Activated CD8-positive, alpha-beta memory T cell treated with anti-CD3 and anti-CD28 coated beads, Interleukin-2, amount 50 U/mL, for 24 hours (primary cell): Measurements from ENCODE around the gene RNF157.
A peak's percentile ranks its signal among the peaks of the same experiment; 100 is the strongest.

Experiments used
- DNase-seq: peaks from one replicate; pipeline ENCODE4 v3.0.0-alpha.2; 2020; ENCODE audit errors: extremely low read depth

Gene RNF157

DNA sequence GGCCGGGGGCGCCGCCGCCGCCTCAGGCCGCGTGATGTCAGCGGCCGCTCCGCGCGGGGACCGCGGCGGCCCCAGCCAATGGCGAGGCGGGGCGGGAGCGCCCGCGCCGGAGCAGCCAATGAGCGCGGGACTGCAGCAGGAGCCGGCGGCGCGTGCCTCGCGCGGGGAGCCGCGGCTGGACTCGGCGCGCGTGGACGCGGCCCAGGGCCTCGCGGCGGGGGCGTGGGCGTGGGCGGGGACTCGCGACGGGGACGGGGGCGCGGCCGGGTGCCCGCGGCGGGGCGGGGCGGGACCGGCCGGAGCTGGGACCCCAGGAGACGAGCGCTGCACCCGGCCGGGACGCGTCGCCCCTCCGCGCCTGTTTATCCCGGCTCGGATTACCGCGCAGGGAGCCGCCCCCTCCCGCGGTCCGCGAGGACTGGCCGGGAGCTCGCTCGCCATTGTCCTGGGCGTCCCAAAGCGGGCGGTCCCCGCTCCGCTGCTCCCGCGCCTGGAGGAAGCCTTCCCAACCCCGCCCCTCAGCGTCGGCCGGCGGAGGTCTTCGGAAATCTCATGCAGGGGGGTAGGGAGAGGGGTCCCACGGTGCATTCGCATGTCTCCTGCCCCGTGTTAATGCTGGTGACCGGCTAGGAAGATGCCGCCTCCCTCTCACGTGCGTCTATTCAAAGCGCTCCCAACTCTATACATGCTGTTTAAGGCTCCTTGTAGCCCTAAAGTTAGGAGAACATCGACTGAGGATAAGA lies at the start of gene RNF157:
RNF157 (minus strand) TSS at position 33 of the 743 bp plus-strand sequence. CDS start 253 bp downstream, outside the sequence.
- DNase-seq = no peak

- no peak for DNase-seq
These were observed 41.5 kb upstream of the RNF157 start for GRCh38 chr17:76281573-76282371.

GRCh38 chr17:76280650-76281049 lies 40.4 kb upstream of the RNF157 start:
- no peak for DNase-seq

DNA sequence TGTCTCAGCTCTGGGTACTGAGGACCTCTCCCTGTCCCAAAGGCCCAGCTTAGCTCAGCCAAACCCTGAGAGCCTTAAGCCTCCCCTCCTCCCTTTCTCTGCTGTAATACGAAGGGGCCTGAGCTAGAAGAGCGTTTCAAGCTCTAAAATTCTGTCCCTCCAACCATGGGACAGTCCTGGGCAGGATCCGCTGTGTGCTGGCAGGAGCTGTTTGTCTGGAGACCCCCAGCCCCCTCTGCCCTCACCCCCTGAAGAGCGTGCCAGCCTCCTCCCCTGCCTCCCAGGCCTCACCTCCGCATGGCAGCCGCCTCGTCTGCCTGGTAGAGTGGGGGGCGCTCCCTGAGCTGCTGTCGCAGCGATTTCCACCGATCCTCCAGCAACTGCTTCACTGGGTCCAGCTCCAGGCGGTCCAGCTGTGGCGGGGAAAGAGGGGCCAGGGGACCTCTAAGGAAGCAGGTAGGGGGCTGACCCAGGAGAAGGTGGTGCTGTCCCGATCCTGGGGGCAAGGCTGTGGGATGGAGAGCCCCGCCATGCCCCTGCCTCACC lies 39.5 kb upstream of the RNF157 start:
- no peak for DNase-seq

DNA sequence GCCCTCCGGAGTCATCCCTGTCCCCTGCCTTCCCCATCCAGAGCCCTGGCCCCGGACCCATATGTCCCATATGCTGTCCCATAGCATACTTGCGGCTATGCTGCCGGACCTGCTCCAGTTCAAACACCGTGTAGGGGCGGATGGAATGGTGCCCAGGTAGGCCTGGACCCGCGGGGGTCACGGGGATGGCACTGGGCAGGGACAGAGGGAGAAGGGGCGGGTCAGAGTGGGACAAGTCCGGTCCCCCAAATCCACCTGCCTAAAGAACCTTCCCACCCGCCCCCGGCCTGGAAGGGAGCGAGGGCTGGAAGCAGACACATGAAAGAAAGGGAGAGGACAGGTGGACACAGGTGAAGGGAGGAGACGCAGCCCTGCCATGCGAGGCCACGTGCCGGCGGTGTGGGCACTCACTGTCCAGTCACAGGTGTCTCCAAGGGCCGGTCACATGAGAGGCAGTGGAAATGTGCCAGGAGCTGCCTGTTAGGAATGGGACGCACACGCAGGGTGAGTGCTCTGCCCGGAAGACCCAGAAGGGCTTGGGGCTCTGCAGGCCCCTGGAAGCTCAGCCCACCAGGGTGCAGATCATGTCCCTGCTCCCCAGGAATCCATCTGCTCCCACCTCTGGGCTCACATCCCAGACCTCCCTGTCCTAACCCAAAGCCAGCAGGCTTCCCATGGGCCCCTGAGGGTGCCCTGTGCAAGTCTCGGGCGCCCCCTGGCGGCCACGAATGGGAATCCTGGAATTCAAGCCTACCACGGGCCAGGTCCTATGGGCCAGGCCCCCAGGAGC lies 38.9 kb upstream of the RNF157 start:
- DNase-seq = no peak

DNA sequence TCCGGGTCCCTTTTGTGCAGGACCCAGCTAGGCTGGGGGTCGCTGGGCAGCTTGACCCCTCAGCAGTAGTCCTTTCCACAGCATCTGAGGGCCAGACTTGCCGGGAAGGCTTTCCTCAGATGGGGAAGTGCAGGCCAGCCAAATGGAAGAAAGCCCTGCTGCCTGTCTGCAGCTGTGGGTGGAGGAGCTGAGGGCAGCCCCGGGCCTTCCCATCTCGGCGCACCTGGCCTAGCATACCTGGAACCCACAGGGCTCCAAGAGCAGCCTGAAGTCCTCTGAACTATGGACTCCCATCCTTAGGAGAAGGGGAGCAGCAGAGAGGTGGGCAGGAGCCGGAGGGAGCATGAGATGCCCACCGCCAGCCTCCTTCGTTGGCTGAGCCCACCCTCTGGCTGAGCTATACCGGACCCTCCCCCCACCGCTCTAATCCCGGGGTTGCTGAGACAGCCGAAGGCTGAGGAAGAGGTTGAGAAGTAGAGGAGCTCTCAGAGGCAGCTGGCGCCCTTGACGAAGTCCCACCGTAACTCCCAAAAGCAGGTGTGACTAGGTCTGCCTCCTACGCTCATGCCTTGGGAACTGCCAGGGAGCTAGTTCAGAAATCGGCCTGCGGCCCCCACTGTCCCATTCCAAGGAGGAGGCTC lies 38.1 kb upstream of the RNF157 start:
- no peak for DNase-seq

DNA sequence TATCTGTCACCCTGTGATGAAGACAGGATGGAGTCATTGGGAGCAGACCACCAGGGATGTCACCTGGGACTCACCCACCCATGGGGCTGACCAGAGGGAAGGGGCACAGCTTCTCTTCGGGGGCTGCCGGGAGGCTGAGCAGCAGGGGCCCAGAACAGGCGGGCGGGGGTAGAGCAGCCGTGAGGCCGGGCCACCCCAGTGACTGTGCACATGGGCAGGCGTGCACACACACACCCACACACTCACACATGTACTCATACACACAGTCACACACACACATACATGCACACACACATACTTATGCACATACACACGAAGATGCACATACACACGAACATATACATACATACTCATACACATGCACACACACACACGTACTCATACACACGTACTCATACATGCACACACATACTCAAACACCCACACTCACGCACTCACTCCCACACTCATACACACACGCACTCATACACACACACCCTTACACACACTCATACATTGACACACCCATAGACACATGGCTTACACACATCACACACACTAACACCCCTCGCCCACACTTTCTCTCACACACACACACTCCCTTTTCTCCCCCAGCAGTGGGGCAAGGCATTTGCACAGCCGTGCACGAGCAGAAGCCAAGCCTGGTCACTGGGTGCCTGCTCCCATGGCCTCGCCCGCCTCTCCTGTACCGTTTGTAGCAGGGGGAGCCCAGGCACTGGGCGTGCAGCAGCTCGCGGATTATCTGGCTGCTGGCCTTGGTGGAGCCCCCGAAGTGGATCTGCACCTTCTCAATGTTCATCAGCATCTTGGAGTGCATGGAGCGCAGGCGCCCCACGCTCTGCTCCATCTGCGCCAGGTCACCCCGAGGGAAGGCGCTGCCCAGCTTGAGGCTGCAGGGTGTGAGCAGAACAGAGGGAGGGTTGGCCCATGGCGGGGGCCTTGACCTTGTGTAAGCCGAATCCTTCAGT lies 37.3 kb upstream of the RNF157 start:
- no peak for DNase-seq

- DNase-seq = no peak
These were observed 36.4 kb upstream of the RNF157 start for GRCh38 chr17:76276461-76277299.

- no peak for DNase-seq
These were observed 35.8 kb upstream of the RNF157 start for GRCh38 chr17:76276069-76276431.

GRCh38 chr17:76275382-76276068 lies 35.2 kb upstream of the RNF157 start:
- DNase-seq = no peak

DNA sequence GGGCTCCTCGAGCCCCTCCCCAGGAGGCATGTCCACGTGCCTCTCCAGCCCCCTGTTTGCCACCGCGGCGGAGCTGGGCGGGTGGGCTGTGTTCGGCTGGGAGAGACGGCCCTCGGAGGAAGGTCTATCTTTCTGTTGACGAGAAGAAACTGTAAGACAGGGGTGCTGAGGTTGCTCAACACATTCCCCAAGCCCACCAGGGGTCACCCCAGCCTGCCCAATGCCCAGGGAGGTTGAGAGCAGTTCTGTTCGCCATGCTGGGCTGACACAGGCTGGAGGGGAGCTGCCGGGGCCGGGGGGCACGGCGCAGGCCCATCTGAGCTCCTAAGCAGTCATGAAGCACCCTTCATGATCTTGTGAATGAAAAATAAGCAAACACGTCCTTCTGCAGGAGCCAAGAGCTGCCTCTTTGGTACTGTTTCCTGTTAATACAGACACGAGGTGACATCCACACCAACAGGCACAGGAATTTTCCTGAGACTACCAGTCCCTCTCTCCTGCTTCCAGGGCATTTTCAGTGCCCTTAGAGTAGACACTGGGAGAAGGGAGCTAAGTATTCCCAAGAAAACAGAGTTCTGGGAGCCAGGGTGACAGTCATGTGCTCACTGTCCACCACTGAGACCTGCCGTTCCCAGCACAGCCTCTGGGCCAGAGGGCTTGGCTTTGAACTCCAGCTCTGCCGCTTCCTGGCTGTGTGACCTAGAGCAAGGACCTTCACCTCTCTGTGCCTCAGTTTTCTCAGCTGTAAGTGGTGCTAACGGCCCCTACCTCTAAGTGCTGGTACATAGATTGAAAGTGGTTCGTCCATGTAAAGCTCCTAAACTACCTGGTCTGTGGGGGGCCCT lies 34.0 kb upstream of the RNF157 start:
- DNase-seq = no peak

DNA sequence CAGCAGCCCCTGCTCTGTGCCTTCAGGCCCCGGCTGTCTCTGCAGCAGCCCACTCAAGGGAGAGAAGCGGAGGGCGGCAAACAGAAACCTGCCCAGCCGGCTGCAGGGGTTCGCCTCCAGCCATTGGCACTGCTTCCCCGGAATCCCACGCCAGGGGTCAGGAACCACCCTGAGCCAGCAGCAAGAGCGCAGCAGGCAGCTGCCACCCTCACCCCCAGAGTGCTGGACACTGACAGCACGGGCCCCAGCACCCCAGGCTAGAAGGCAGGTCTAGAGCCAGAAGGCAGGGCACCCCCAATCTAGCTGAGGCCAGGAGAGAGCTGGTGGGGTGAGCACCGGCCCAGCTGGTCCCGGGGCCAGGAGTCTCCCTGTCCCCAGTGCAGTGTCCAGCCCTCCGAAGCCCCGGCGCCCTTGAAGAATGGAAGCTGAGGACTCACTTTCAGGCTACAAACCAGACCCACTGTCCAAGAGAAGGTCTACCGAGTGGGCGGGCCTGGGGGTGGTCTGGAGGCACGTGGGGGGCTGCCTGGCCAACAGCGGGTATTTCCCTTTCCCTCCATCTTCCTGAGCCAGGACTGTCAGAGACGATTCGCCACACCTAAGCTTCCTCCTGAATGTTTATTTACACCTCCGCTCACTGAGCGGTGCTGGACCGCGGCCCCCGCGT lies 33.3 kb upstream of the RNF157 start:
- no peak for DNase-seq

DNA sequence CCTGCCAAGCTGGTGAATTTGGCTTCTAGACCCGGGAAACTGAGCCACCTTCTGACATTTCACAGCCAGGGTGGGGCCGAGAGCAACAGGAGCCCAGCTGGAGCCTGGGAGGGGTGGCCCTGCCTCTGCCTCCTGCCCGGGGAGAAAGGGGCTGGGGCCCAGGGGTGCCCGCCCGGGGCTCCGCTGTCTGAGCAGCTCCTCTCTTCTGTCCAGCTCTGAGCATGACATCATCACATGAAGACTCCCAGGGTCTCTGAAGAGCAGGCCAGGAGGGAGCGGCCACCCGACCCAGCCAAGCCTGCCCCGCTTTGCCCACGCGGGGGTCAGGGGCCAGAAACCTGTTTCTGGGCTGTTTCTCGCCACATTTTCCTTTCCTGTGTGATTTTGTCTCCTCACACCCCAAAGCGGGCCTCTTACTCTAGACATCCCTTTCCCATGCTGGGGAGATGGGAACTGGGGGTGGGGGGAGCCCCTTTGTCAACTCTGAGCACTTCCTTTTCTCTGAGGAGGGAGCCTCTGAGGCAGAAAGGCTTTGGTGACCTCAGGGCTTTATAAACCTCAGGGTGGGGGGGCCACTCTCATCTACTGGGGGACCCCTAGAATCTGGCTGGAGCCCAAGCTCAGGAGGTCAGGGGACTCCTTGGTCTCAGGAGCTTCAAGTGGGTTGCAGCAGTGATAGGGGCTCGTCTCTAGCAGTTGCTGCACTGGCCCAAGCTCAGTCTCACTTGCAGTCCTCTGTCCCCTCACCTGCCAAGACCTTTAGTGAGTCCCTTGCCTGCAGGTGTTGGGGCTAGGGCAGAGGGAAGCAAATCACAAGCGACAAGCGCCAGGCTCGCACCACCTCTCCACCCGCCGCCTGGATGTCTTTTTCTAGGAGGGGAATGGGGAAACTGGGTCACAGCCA lies 32.5 kb upstream of the RNF157 start:
- DNase-seq = no peak

- DNase-seq = peak; percentile 76
These were observed 31.6 kb upstream of the RNF157 start for GRCh38 chr17:76271669-76272540.
